ENCODE data around the gene RBMS3.

DNA sequence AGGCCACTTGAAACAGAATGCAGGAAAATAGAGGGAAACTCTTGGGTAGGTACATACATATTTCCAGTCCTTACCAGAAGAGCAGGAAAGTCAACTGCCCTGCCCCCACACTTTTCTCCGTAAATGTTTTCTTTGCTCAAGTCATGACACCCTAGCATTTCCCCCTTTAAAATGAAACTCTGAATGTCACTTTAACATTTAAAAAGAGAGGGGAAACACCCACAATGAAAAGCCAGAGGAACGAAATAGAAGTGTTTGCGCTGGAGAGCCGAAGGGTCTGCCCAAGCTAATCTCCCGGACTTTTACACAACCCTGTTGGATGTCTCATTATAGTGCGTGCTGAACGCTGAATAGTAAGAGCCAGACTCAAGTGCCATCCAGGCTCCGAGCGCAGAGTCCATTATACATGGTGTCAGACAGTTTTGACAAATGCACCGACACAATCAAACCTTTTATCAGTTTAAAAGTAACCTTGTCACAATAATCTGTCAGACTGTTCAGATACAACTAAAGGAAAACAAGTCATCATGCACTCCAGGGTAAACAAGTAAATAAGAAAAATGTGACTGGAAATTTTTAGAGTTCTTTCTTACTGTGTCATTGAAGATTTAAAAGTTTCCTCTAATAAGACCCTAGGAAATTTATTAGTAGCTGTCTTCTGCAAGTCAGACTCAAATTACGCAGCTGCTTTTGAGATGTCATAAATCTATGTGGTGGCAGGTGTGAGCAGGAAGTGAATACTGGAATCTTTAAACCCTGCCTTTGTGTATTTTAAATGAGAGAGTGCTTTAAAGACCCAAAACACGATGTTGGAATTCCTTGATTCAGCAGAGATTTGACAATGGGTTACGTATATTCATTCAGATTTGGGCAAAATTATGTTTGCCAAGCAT lies 159.8 kb downstream of the RBMS3 start:
- no peak for TF ChIP-seq POLR2A (IDR thresholded peaks at IDR 0.05; ENCODE audit: borderline replicate concordance, extremely low read depth, insufficient read depth, insufficient read length)
- no peak for TF ChIP-seq SIN3A (IDR thresholded peaks at IDR 0.05; ENCODE audit: low read depth)
- TF ChIP-seq, protein P1, sequence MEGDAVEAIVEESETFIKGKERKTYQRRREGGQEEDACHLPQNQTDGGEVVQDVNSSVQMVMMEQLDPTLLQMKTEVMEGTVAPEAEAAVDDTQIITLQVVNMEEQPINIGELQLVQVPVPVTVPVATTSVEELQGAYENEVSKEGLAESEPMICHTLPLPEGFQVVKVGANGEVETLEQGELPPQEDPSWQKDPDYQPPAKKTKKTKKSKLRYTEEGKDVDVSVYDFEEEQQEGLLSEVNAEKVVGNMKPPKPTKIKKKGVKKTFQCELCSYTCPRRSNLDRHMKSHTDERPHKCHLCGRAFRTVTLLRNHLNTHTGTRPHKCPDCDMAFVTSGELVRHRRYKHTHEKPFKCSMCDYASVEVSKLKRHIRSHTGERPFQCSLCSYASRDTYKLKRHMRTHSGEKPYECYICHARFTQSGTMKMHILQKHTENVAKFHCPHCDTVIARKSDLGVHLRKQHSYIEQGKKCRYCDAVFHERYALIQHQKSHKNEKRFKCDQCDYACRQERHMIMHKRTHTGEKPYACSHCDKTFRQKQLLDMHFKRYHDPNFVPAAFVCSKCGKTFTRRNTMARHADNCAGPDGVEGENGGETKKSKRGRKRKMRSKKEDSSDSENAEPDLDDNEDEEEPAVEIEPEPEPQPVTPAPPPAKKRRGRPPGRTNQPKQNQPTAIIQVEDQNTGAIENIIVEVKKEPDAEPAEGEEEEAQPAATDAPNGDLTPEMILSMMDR (IDR thresholded peaks at IDR 0.05 in 2 of 3, conservative IDR thresholded peaks at IDR 0.05 in 1 of 3; ENCODE audit: borderline replicate concordance in 1 of 3, insufficient read depth in 1 of 3, low read depth in 2 of 3, low read length in 2 of 3) = no peak
- TF ChIP-seq POLR2AphosphoS5 (IDR thresholded peaks at IDR 0.05; ENCODE audit: low read depth, low read length) = no peak
- no peak for TF ChIP-seq YY1 (IDR thresholded peaks at IDR 0.05; ENCODE audit: extremely low read depth, insufficient replicate concordance, low read depth, low read length)
- no peak for TF ChIP-seq FOSL1 (IDR thresholded peaks at IDR 0.05; ENCODE audit: low read depth)
- TF ChIP-seq, protein P2, sequence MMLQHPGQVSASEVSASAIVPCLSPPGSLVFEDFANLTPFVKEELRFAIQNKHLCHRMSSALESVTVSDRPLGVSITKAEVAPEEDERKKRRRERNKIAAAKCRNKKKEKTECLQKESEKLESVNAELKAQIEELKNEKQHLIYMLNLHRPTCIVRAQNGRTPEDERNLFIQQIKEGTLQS (IDR thresholded peaks at IDR 0.05) = no peak
- TF ChIP-seq SP1 (IDR thresholded peaks at IDR 0.05; ENCODE audit: low read depth) = no peak

Data from HCT116 (cell line).